RPMI8226 (cell line): Measurements from ENCODE around the gene KRT35.
"Not testable (repeated sequence)": the region's sequence is repeated elsewhere in the genome, so short reads cannot be mapped to it uniquely, and the experiment has no call there.

Experiments used
- DNase-seq: peaks from one replicate; pipeline ENCODE4 v3.0.0-alpha.2; 2015

KRT35 gene

DNA sequence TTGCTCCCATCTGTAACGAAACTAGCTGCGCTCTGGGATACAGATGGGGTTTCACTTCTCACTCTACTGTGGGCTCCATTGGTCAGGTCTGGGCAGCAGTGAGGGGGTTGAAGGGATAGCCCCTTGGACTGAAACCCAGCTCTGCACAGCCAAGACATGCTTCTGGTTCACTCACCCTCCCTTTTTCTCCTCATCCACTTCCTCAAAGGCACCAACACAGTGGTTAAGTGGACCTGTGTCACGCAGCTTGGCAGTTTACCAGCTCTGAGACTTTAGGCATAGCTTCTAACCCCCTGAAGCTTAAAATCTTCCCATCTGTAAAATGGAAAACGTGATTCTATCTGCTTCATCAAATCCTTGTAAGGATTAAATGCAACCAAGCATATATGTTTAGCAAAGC, 28.7 kb downstream of the KRT35 start:
- peak; percentile 43 for DNase-seq

GRCh38 chr17:41451154-41451728, 29.7 kb downstream of the KRT35 start:
- no peak for DNase-seq

- DNase-seq, result no peak
Measured at GRCh38 chr17:41449008-41449407, 31.9 kb downstream of the KRT35 start.

GRCh38 chr17:41448506-41448905, 32.4 kb downstream of the KRT35 start:
- no peak for DNase-seq

- no peak for DNase-seq
Measured at GRCh38 chr17:41446806-41447205, 34.1 kb downstream of the KRT35 start.

GRCh38 chr17:41444640-41445039, 36.3 kb downstream of the KRT35 start:
- DNase-seq, result no peak

DNA sequence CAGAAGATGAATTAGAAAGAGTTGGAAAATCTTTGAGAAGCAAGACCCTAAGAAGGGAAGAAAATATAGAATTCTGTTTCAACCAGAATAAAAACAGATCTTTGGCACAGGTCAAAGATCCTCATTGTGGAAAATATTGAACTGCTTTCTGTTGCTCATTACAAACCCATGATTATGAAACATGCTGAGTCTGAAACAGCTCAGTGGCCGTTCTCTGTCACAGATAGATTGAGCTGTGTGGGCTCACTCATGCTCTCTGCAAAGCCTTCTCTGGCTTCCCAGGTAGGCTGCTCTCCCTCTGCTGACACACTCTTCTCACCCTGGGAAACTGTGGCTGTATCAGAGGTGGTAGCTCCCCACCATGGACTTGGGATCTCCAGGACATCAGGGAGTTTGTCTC, 36.8 kb downstream of the KRT35 start:
- DNase-seq, result no peak

GRCh38 chr17:41442739-41443138, 38.2 kb downstream of the KRT35 start:
- DNase-seq, result no peak

DNA sequence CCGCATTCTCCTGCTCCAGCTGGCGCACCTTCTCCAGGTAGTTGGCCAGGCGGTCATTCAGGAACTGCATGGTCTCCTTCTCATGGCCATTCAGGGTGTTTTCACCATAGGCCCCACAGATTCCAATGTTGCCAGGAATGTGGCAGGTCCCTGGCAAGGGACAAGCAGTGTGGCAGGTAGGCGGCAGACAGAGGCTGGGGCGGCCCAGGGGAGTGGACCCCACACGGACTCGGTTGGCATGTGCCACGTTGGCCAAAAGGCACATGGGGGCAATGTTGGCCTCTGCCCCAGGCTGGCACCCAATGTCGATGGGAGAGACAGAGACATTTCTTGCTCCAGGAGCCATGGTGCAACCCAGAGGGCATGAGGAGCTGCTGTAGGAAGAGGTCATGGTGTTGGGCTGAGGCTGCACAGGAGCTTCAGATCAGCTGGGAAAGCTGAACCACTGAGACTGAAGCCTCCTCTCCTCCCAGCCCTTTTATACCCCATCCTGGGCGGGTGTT, 40.4 kb downstream of the KRT35 start, which contains the start of gene KRT38:
KRT38 (minus strand) TSS at position 453 of the 503 bp plus-strand sequence; CDS start at position 391, 62 bp downstream.
- no peak for DNase-seq

DNA sequence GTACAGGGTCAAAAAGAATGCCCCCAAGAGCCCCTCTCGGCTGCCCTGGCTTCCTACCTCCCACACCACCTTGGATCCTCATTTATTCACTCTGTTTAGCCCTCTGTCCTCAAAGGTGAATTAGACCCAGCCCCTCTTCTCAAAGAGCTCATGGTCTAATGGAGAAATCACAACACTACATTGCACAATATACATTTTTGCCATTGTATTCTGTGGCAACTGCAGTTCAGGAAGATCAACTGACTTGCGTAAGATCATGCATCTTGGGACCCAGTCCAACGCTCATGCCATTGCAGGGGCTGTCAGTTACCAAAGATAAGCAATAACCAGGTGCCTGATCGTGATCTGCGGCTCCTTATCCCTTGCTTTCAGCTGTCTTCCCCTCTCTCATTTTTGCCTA, 41.6 kb downstream of the KRT35 start:
- no peak for DNase-seq

DNA sequence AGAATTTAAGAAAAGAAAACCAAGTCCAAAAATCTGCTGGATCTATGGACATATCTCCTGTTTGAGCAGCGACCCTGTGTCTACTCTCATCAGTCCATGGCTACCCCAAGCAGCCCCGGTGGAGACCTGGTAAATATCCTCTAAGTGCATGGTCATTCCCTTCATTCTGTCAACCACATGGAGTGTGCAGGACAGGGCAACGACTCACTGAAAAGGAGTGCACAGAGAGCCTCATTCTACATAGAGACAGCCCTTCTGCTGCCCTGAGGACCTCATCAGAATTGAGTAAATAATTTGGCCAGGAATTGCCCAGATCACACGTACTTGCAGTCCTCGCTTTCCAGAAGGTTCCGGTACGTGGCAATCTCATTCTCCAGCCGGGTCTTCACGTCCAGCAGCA, 43.2 kb downstream of the KRT35 start:
- no peak for DNase-seq

- no peak for DNase-seq
Measured at GRCh38 chr17:41437254-41437653, 43.7 kb downstream of the KRT35 start.

DNA sequence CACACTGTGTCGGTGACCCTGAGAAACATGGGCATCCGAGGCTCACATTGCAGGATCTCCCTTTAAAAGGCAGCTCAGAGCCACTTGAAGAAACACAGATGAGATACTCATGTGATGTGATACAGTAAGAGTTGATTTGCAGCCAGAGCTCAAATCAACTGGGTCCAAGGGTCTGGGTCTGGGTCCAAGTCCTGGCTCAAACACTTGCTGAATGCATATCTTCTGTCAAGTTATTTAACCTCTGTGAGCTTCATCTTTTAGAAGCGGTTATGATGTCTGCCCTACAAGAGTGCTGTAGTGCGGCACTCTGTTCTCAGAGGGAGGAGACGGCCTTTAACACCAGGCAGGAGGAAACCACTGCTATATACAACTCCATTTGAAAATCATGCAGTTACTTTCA, 46.5 kb downstream of the KRT35 start:
- DNase-seq, result no peak

DNA sequence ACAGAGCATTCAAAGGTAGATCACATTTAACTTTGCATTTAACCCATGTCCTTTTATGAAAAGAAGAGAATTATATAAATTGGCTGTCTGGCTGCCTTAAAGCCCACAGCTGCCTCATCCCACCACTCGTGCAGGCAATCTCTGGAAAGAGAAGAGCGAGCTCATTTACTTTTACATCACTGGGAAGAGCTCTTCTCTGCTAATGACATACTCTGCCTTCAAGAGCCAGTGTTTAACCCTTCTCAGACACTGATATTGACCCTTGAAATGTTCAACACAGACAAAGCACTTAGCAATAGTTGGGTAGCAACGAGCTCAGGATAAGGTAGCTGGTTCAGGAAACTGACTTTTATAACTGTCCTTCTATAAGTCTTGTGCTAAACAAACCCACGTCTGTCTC, 46.9 kb downstream of the KRT35 start:
- DNase-seq, result no peak

DNA sequence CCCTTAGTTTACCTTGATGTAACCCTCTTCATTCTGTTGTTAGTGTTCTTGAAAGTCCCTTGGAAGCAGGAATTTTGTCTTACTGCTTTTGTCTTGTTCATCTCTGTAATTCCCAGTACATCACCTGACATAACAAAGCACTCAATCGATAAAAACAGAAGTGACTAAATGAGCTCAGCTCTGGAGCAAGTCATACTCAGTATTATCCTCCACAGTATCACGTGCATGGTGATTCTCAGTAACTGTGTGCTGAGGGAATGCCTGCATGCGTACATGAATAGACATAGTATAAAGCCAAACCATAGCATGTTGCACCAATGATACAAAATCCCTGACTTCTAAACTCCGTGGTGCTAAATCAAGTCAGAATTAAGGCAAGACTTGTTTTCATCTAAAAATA, 47.4 kb downstream of the KRT35 start:
- no peak for DNase-seq

- DNase-seq, result not testable (repeated sequence)
Measured at GRCh38 chr17:41430376-41430775, 50.6 kb downstream of the KRT35 start.

- no peak for DNase-seq
Measured at GRCh38 chr17:41429667-41430066, 51.3 kb downstream of the KRT35 start.

DNA sequence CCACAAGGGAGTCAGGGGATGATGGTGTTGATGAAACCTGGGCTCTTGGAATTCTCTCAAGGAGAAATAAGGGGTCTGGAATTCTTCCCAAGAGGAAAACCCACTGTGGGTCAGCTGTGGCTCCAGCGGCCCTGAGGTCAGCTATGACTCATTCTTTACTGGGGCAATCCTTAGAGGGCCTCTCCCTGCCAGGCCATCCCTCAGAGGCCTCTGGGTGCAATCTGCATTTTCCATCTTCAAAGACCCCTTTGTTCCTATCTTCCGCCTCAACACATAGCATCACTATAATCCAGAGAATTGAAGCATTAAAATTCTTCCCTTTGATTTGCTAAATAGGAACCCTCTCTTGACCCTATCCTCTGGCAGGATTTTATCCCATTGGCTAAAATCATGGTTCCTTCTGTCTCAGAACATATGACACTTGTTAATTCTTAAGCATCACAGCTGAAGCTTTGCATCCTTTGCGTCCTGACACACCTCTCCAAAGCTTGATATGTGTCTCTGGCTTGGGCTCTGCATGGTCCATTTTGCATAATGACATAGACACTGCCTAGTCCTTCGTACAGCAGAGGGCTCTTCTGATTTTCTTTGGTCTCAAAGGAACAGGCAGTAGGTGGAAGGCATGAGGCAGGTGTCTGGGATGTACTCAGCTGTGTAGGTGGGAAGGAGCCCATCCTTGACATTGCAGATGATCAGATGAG, 52.2 kb downstream of the KRT35 start:
- no peak for DNase-seq
